PC-3 (cell line): Measurements from ENCODE around the gene AP4E1. TPM values are rescaled to one million over a fixed set of nuclear protein-coding genes. Genes with fewer than 3 reads are reported as not detected.
A peak's percentile ranks its signal among the peaks of the same experiment; 100 is the strongest.
"Not testable (repeated sequence)": the region's sequence is repeated elsewhere in the genome, so short reads cannot be mapped to it uniquely, and the experiment has no call there.

ENCODE experiments used
- ATAC-seq: fragments of 200-7000 bp; cut with Tn5 transposase; 2 replicates; pipeline ENCODE4 v1.9.1; 2020; ENCODE audit warnings: mild to moderate bottlenecking, moderate library complexity
- BruUV-seq: library from RNA; stranded (reverse); fragments of 400-500 nt; replicated peaks from 2 replicates; lab custom pipeline; 2021; lab: Mats Ljungman, UMichigan
- CTCF ChIA-PET: fragments of 300-600 bp; sonication (Branson Sonifier 250); formaldehyde crosslinking; loops from one replicate; lab custom pipeline; 2022; ENCODE audit warnings: antibody characterized with exemption; lab: Charles Lee
- POLR2A ChIA-PET: fragments of 300-600 bp; sonication (Branson Sonifier 250); formaldehyde crosslinking; loops from one replicate; lab custom pipeline; 2022; ENCODE audit warnings: antibody characterized with exemption; ENCODE audit not compliant: unreplicated experiment; lab: Charles Lee
- DNase-seq: peaks from one replicate; pipeline ENCODE4 v3.0.0-alpha.2; 2015
- H2AFZ ChIP-seq: fragments of 300-600 bp; sonication (generic); 2 replicates; pipeline ENCODE4 v1.6.0; 2016; ENCODE audit warnings: antibody characterized with exemption, low read length
- H3F3A ChIP-seq: fragments of 300-600 bp; sonication (generic); one replicate; pipeline ENCODE4 v1.6.0; 2017; ENCODE audit warnings: antibody characterized with exemption, low read length, control low read depth, mild to moderate bottlenecking; ENCODE audit not compliant: unreplicated experiment
- H3K27ac ChIP-seq: fragments of 300-600 bp; sonication (generic); 2 replicates; pipeline ENCODE4 v1.5.1; 2016; ENCODE audit warnings: mild to moderate bottlenecking, low read length
- H3K27me3 ChIP-seq: fragments of 300-600 bp; sonication (generic); 2 replicates; pipeline ENCODE4 v1.6.1; 2016; ENCODE audit warnings: low read length, mixed read lengths
- H3K36me3 ChIP-seq: fragments of 300-600 bp; sonication (generic); 2 replicates; pipeline ENCODE4 v1.6.1; 2016; ENCODE audit warnings: low read depth, mixed run types, low read length, mixed read lengths
- H3K4me1 ChIP-seq: fragments of 300-600 bp; sonication (generic); 2 replicates; pipeline ENCODE4 v1.5.1; 2016; ENCODE audit warnings: low read length; ENCODE audit not compliant: insufficient read depth
- H3K4me2 ChIP-seq: fragments of 300-600 bp; sonication (generic); 2 replicates; pipeline ENCODE4 v1.6.0; 2016; ENCODE audit warnings: low read length
- H3K4me3 ChIP-seq: fragments of 300-600 bp; sonication (generic); 2 replicates; pipeline ENCODE4 v1.5.1; 2016; ENCODE audit warnings: mild to moderate bottlenecking, low read length, mixed read lengths
- H3K79me2 ChIP-seq: fragments of 300-600 bp; sonication (generic); 2 replicates; pipeline ENCODE4 v1.6.1; 2017; ENCODE audit warnings: low read length, mixed read lengths
- H3K9ac ChIP-seq: fragments of 300-600 bp; sonication (generic); 2 replicates; pipeline ENCODE4 v1.6.0; 2016; ENCODE audit warnings: mild to moderate bottlenecking, low read length
- H3K9me2 ChIP-seq: fragments of 300-600 bp; sonication (generic); replicated peaks from 2 replicates; pipeline ENCODE4 v1.6.1; 2016; ENCODE audit warnings: mixed run types, low read length, mixed read lengths
- H3K9me3 ChIP-seq: fragments of 300-600 bp; sonication (generic); 2 replicates; pipeline ENCODE4 v1.6.1; 2016; ENCODE audit warnings: low read length, mixed read lengths
- H4K20me1 ChIP-seq: fragments of 300-600 bp; sonication (generic); 2 replicates; pipeline ENCODE4 v1.6.1; 2016; ENCODE audit warnings: low read length, mixed read lengths
- EZH2 ChIP-seq: fragments of 300-600 bp; sonication (generic); IDR thresholded peaks from one replicate; pipeline ENCODE4 v1.6.1; 2017; ENCODE audit warnings: antibody characterized with exemption, mild to moderate bottlenecking, low read length; ENCODE audit not compliant: unreplicated experiment
- EZH2phosphoT487 ChIP-seq: fragments of 300-600 bp; sonication (generic); IDR thresholded peaks from 2 replicates; pipeline ENCODE4 v1.6.1; 2018; ENCODE audit warnings: mild to moderate bottlenecking, antibody characterized with exemption, low read length, borderline replicate concordance
- intact Hi-C: fragments of 100-400 bp; cut with micrococcal nuclease; formaldehyde crosslinking; loops from 2 replicates; pipeline ENCODE4 v1.9.0; 2023
- total RNA-seq: library from RNA; depleted of rRNA; stranded (reverse); fragments of >200 nt; gene quantifications from 2 replicates; pipeline ENCODE4 v1.2.3, GENCODE V29; 2014
- TF ChIP-seq, protein P1 (sequence below): fragments of 300-600 bp; sonication (generic); conservative IDR thresholded peaks from 2 replicates; pipeline ENCODE4 v1.5.1; 2017; ENCODE audit warnings: antibody characterized with exemption, low read depth, mild to moderate bottlenecking, low read length

AP4E1 gene
- total RNA-seq, 1 experiment from 2014 or later, result 6.0 TPM

GRCh38 chr15:50945725-50946124, 37.2 kb downstream of the AP4E1 start:
- no peaks in the 10 kb centered on the region for H3K9me2 ChIP-seq
- ATAC-seq, result no peak
- H4K20me1 ChIP-seq, result no peaks in the 10 kb centered on the region
- peak; percentile 34 for DNase-seq
- H3K9ac ChIP-seq, result no peak overlapping the region
- no peaks in the 10 kb centered on the region for H3K79me2 ChIP-seq
- intact Hi-C loops, result no loop called here
- H3F3A ChIP-seq, result no peaks in the 10 kb centered on the region
- no peaks in the 10 kb centered on the region for H3K4me1 ChIP-seq
- H3K4me2 ChIP-seq, result no peak overlapping the region
- POLR2A ChIA-PET, result no interaction called here
- H3K9me3 ChIP-seq, result no peaks in the 10 kb centered on the region
- H2AFZ ChIP-seq, result no peak overlapping the region
- no peak overlapping the region for H3K4me3 ChIP-seq
- no peaks in the 10 kb centered on the region; the same call in 1 of the 2 replicates for H3K36me3 ChIP-seq
- no peaks in the 10 kb centered on the region for H3K27me3 ChIP-seq
- CTCF ChIA-PET, result no interaction called here
- no TSS peak for BruUV-seq
- H3K27ac ChIP-seq, result no peak overlapping the region
- no peak for TF ChIP-seq EZH2phosphoT487

DNA sequence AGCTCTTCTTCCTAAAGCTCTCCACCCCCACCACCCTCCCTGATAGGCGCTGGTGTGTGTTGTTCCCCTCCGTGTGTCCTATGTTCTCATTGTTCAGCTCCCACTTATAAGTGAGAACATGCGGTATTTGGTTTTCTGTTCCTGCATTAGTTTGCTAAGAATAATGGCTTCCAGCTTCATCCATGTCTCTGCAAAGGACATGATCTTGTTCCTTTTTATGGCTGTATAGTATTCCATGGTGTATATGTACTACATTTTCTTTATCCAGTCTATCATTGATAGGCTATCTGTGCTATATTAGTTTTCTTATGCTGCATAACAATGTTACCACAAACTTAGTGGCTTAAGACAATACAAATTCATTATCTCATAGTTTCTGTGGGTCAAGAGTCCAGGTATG, 42.3 kb downstream of the AP4E1 start:
- DNase-seq, H3K4me3 ChIP-seq, H4K20me1 ChIP-seq, intact Hi-C loops, POLR2A ChIA-PET, H3K9ac ChIP-seq, ATAC-seq, H3K27me3 ChIP-seq, H3K9me3 ChIP-seq, H3K79me2 ChIP-seq, H3K27ac ChIP-seq, H3F3A ChIP-seq, H2AFZ ChIP-seq, H3K9me2 ChIP-seq, BruUV-seq, H3K4me2 ChIP-seq, H3K4me1 ChIP-seq: not testable (repeated sequence)
- H3K36me3 ChIP-seq, result peaks cover 11% of the 10 kb centered on the region
- CTCF ChIA-PET, result interaction anchor here (0.7 kb wide), 1 partner anchor 55 kb away, joined by 3 read pairs; no protein-coding TSS in a partner anchor

- no peaks in the 10 kb centered on the region for H3K27me3 ChIP-seq
- DNase-seq, result peak; percentile 37
- H3K79me2 ChIP-seq, result no peaks in the 10 kb centered on the region
- no peaks in the 10 kb centered on the region for H3K9me2 ChIP-seq
- no TSS peak for BruUV-seq
- no peak overlapping the region; the same call in 1 of the 2 replicates for H3K27ac ChIP-seq
- no peaks in the 10 kb centered on the region for H3K4me1 ChIP-seq
- TF ChIP-seq EZH2phosphoT487, result no peak
- TF ChIP-seq, protein P1, sequence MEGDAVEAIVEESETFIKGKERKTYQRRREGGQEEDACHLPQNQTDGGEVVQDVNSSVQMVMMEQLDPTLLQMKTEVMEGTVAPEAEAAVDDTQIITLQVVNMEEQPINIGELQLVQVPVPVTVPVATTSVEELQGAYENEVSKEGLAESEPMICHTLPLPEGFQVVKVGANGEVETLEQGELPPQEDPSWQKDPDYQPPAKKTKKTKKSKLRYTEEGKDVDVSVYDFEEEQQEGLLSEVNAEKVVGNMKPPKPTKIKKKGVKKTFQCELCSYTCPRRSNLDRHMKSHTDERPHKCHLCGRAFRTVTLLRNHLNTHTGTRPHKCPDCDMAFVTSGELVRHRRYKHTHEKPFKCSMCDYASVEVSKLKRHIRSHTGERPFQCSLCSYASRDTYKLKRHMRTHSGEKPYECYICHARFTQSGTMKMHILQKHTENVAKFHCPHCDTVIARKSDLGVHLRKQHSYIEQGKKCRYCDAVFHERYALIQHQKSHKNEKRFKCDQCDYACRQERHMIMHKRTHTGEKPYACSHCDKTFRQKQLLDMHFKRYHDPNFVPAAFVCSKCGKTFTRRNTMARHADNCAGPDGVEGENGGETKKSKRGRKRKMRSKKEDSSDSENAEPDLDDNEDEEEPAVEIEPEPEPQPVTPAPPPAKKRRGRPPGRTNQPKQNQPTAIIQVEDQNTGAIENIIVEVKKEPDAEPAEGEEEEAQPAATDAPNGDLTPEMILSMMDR, result no peak
- TF ChIP-seq EZH2, result no peak
- peaks cover 14% of the 10 kb centered on the region for H3K36me3 ChIP-seq
- ATAC-seq, result peak; percentile 79
- H3K9me3 ChIP-seq, result no peaks in the 10 kb centered on the region
- H3F3A ChIP-seq, result no peaks in the 10 kb centered on the region
- intact Hi-C loops, result no loop called here
- POLR2A ChIA-PET, result no interaction called here
- H3K9ac ChIP-seq, result no peak overlapping the region
- H3K4me3 ChIP-seq, result no peak overlapping the region
- H2AFZ ChIP-seq, result no peak overlapping the region
- H4K20me1 ChIP-seq, result no peaks in the 10 kb centered on the region
- CTCF ChIA-PET, result no interaction called here
- H3K4me2 ChIP-seq, result no peak overlapping the region
Observed at GRCh38 chr15:50953302-50953701, 44.8 kb downstream of the AP4E1 start.

DNA sequence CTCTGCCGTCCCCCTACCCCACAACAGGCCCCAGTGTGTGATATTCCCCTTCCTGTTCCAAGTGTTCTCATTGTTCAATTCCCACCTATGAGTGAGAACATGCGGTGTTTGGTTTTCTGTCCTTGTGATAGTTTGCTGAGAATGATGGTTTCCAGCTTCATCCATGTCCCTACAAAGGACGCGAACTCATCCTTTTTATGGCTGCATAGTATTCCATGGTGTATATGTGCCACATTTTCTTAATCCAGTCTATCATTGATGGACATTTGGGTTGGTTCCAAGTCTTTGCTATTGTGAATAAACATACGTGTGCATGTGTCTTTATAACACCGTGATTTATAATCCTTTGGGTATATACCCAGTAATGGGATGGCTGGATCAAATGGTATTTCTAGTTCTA, 46.4 kb downstream of the AP4E1 start:
- H3K79me2 ChIP-seq, DNase-seq, H3K27ac ChIP-seq, H3K4me2 ChIP-seq, H3K9ac ChIP-seq, H3K4me3 ChIP-seq, H3K27me3 ChIP-seq, intact Hi-C loops, H2AFZ ChIP-seq, H3K4me1 ChIP-seq, BruUV-seq, CTCF ChIA-PET, H3F3A ChIP-seq, ATAC-seq, H4K20me1 ChIP-seq, POLR2A ChIA-PET, H3K9me2 ChIP-seq, H3K9me3 ChIP-seq: not testable (repeated sequence)
- peaks cover 28% of the 10 kb centered on the region for H3K36me3 ChIP-seq
